Stimulated activated CD4-positive, alpha-beta T cell treated with anti-CD3 and anti-CD28 coated beads, Interleukin-1b, Interleukin-23, amount 100 ng/mL, for 24 hours (primary cell): ENCODE results near the gene NR5A1.

Source experiments
- DNase-seq, 4 experiments: peaks; one replicate each; pipeline ENCODE4 v3.0.0-alpha.2; 2020; ENCODE audit warnings: low read depth in 4 of 4, low spot score in 1 of 4

The NR5A1 gene

GRCh38 chr9:124500028-124500795 is 7.0 kb downstream of the NR5A1 start:
- DNase-seq: no peak

- no peak for DNase-seq
These were observed 8.0 kb downstream of the NR5A1 start for GRCh38 chr9:124499216-124499615.

GRCh38 chr9:124498499-124499146 is 8.6 kb downstream of the NR5A1 start:
- no peak for DNase-seq

GRCh38 chr9:124498040-124498439 is 9.2 kb downstream of the NR5A1 start:
- no peak for DNase-seq

- DNase-seq: no peak
These were observed 9.8 kb downstream of the NR5A1 start for GRCh38 chr9:124497441-124497840.

GRCh38 chr9:124496463-124496862 is 10.7 kb downstream of the NR5A1 start:
- no peak for DNase-seq

- no peak for DNase-seq
These were observed 11.1 kb downstream of the NR5A1 start for GRCh38 chr9:124496075-124496449.

- DNase-seq: no peak
These were observed 11.8 kb downstream of the NR5A1 start for GRCh38 chr9:124495126-124496074.

- no peak for DNase-seq
These were observed 13.3 kb downstream of the NR5A1 start for GRCh38 chr9:124493794-124494479.

- DNase-seq: no peak
These were observed 14.0 kb downstream of the NR5A1 start for GRCh38 chr9:124493218-124493617.

GRCh38 chr9:124492818-124493217 is 14.4 kb downstream of the NR5A1 start:
- DNase-seq: no peak

- DNase-seq: no peak
These were observed 15.9 kb downstream of the NR5A1 start for GRCh38 chr9:124491049-124491975.

- DNase-seq: no peak
These were observed 17.2 kb downstream of the NR5A1 start for GRCh38 chr9:124490004-124490403.

GRCh38 chr9:124489222-124489621 is 18.0 kb downstream of the NR5A1 start:
- DNase-seq: no peak

- no peak for DNase-seq
These were observed 18.5 kb downstream of the NR5A1 start for GRCh38 chr9:124488641-124489210.

GRCh38 chr9:124487260-124488182 is 19.7 kb downstream of the NR5A1 start:
- no peak for DNase-seq

- DNase-seq: no peak
These were observed 20.4 kb downstream of the NR5A1 start for GRCh38 chr9:124486778-124487259.

- DNase-seq: no peak
These were observed 21.3 kb downstream of the NR5A1 start for GRCh38 chr9:124485936-124486335.
